PC-3 (cell line): Measurements from ENCODE around the gene TCF20.

Experiments
- CTCF ChIP-seq: fragments of 300-600 bp; sonication (generic); conservative IDR thresholded peaks from 2 replicates; pipeline ENCODE4 v1.5.1; 2017; ENCODE audit warnings: antibody characterized with exemption, low read depth, mild to moderate bottlenecking, low read length
- EZH2 ChIP-seq: fragments of 300-600 bp; sonication (generic); IDR thresholded peaks from one replicate; pipeline ENCODE4 v1.6.1; 2017; ENCODE audit warnings: antibody characterized with exemption, mild to moderate bottlenecking, low read length; ENCODE audit not compliant: unreplicated experiment

- TF ChIP-seq CTCF (no peak), EZH2 (no peak)
These were observed 6.5 kb downstream of the TCF20 start for GRCh38 chr22:42263944-42264343.
